B cell (primary cell): ENCODE measurements around the gene RBM33. TPM values are rescaled to one million over a fixed set of nuclear protein-coding genes. Genes with fewer than 3 reads are reported as not detected.

Experiments used
- ATAC-seq: fragments of 200-7000 bp; cut with Tn5 transposase; one replicate; pipeline ENCODE4 v1.10.0; 2021; ENCODE audit warnings: low read depth, mild to moderate bottlenecking, moderate number of reproducible peaks, moderate library complexity
- CTCF ChIA-PET: fragments of 350-600 bp; sonication (Branson Sonifier 250); formaldehyde crosslinking; loops from one replicate; lab custom pipeline; 2021; ENCODE audit warnings: antibody characterized with exemption, inconsistent platforms; lab: Charles Lee
- POLR2A ChIA-PET: fragments of 350-600 bp; sonication (Branson Sonifier 250); formaldehyde crosslinking; loops from one replicate; lab custom pipeline; 2021; ENCODE audit warnings: antibody characterized with exemption; lab: Charles Lee
- DNase-seq: peaks from one replicate; pipeline ENCODE4 v3.0.0; 2013
- H2AFZ ChIP-seq: 2 replicates; pipeline ENCODE4 v1.6.1; 2012; ENCODE audit warnings: mild to moderate bottlenecking, low read depth, low read length; ENCODE audit not compliant: insufficient read depth, poor library complexity, severe bottlenecking
- H3K27ac ChIP-seq, 2 donors: 1 replicate in 1 of 2; 2 replicates in 1 of 2; pipeline ENCODE4 v1.5.1; 2012 to 2013; ENCODE audit warnings: low read length in 2 of 2, mild to moderate bottlenecking in 2 of 2, moderate library complexity in 1 of 2
- H3K27me3 ChIP-seq, 4 experiments: fragments of 200-600 bp in 1 of 4; sonication (generic) in 1 of 4; replicated peaks in 1 of 4; 1 replicate in 2 of 4; 2 replicates in 2 of 4; pipeline versions ENCODE4 v1.6.1 to v1.7.0; 2013 to 2016; ENCODE audit warnings: low read length in 3 of 4, mild to moderate bottlenecking in 2 of 4, mixed read lengths in 1 of 4, moderate library complexity in 1 of 4; ENCODE audit not compliant: insufficient read depth in 4 of 4, control insufficient read depth in 3 of 4; ENCODE audit errors: control extremely low read depth in 1 of 4
- H3K36me3 ChIP-seq, 2 experiments: replicated peaks in 1 of 2; 1 replicate in 1 of 2; 2 replicates in 1 of 2; pipeline versions ENCODE4 v1.6.1 to v1.7.1; 2013; ENCODE audit warnings: low read length in 1 of 2; ENCODE audit not compliant: insufficient read depth in 2 of 2, control insufficient read depth in 1 of 2; ENCODE audit errors: control extremely low read depth in 1 of 2, extremely low read depth in 1 of 2
- H3K4me1 ChIP-seq, 2 donors: fragments of 200-600 bp in 1 of 2; sonication (generic) in 1 of 2; 1 replicate in 1 of 2; 2 replicates in 1 of 2; pipeline versions ENCODE4 v1.5.1 to v1.6.1; 2013 to 2017; ENCODE audit warnings: low read length in 2 of 2; ENCODE audit not compliant: control insufficient read depth in 2 of 2, insufficient read depth in 2 of 2
- H3K4me2 ChIP-seq: replicated peaks from 2 replicates; pipeline ENCODE3; 2012; ENCODE audit warnings: mild to moderate bottlenecking, low read depth, low read length; ENCODE audit not compliant: poor library complexity, severe bottlenecking
- H3K4me3 ChIP-seq, 5 experiments: fragments of 200-600 bp in 1 of 5; sonication (generic) in 1 of 5; 1 replicate in 3 of 5; 2 replicates in 2 of 5; pipeline versions ENCODE4 v1.5.1 to v1.7.0; 2011 to 2016; ENCODE audit warnings: low read length in 4 of 5, mild to moderate bottlenecking in 4 of 5, low read depth in 2 of 5, control low read depth in 1 of 5, moderate library complexity in 1 of 5; ENCODE audit not compliant: insufficient read depth in 1 of 5; ENCODE audit errors: control extremely low read depth in 1 of 5, extremely low read depth in 1 of 5
- H3K79me2 ChIP-seq: fragments of 200-600 bp; sonication (generic); one replicate; pipeline ENCODE4 v1.6.0; 2016; ENCODE audit warnings: low read length; ENCODE audit not compliant: control insufficient read depth, insufficient read depth
- H3K9ac ChIP-seq: fragments of 200-600 bp; sonication (generic); 2 replicates; pipeline ENCODE4 v1.6.1; 2017; ENCODE audit warnings: mild to moderate bottlenecking, low read length, moderate library complexity
- H3K9me3 ChIP-seq, 3 donors: one replicate each; pipeline versions ENCODE4 v1.6.1 to v1.7.1; 2013; ENCODE audit warnings: low read length in 2 of 3; ENCODE audit not compliant: control insufficient read depth in 2 of 3, insufficient read depth in 1 of 3; ENCODE audit errors: control extremely low read depth in 1 of 3
- H4K20me1 ChIP-seq: 2 replicates; pipeline ENCODE4 v1.6.0; 2012; ENCODE audit warnings: mild to moderate bottlenecking, low read length; ENCODE audit not compliant: insufficient read depth, control insufficient read depth, poor library complexity, severe bottlenecking
- H3K27ac Mint-ChIP-seq: one replicate; pipeline ENCODE4 v1.8.0; 2021; ENCODE audit warnings: mixed read lengths
- H3K27me3 Mint-ChIP-seq: one replicate; pipeline ENCODE4 v1.8.0; 2021; ENCODE audit warnings: mixed read lengths
- H3K4me1 Mint-ChIP-seq: one replicate; pipeline ENCODE4 v1.8.0; 2021; ENCODE audit warnings: mixed read lengths
- H3K4me3 Mint-ChIP-seq: one replicate; pipeline ENCODE4 v1.8.0; 2021; ENCODE audit warnings: mixed read lengths
- H3K9me3 Mint-ChIP-seq: one replicate; pipeline ENCODE4 v1.8.0; 2022; ENCODE audit warnings: mixed read lengths; ENCODE audit not compliant: insufficient read depth
- EZH2 ChIP-seq: IDR thresholded peaks from 2 replicates; pipeline ENCODE4 v1.6.1; 2012; ENCODE audit warnings: borderline replicate concordance, low read depth, mild to moderate bottlenecking, moderate library complexity, low read length; ENCODE audit not compliant: insufficient read depth, poor library complexity, severe bottlenecking
- WGBS: methylation state at CpG from one replicate; pipeline ENCODE4 v1.1.5; 2013; ENCODE audit warnings: missing lambda C conversion rate; ENCODE audit not compliant: insufficient coverage; 5-methylcytosine and 5-hydroxymethylcytosine counted together
- intact Hi-C: fragments of 100-400 bp; cut with micrococcal nuclease; formaldehyde crosslinking; loops from one replicate; pipeline ENCODE4 v1.10.0; 2022
- polyA plus RNA-seq: library from polyadenylated mRNA; depleted of rRNA; stranded (reverse); fragments of >200 nt; gene quantifications from 2 replicates; pipeline ENCODE4 v1.2.3, GENCODE V29; 2012
- total RNA-seq, 2 donors: library from RNA; stranded (reverse); fragments of 120-200 nt in 1 of 2; gene quantifications; 1 replicate in 1 of 2; 2 replicates in 1 of 2; pipeline versions ENCODE4 v1.2.3 to v1.2.4, GENCODE V29; 2013 to 2022
- TF ChIP-seq, protein P1 (sequence below): fragments of 200-600 bp; IDR thresholded peaks from one replicate; pipeline ENCODE4 v1.8.0; 2022; ENCODE audit warnings: antibody characterized with exemption, mild to moderate bottlenecking

Gene RBM33
- total and polyA plus RNA-seq, 2 donors (not counting 1 experiment from before 2014, with no cell fraction given): 33.5 to 189 TPM

DNA sequence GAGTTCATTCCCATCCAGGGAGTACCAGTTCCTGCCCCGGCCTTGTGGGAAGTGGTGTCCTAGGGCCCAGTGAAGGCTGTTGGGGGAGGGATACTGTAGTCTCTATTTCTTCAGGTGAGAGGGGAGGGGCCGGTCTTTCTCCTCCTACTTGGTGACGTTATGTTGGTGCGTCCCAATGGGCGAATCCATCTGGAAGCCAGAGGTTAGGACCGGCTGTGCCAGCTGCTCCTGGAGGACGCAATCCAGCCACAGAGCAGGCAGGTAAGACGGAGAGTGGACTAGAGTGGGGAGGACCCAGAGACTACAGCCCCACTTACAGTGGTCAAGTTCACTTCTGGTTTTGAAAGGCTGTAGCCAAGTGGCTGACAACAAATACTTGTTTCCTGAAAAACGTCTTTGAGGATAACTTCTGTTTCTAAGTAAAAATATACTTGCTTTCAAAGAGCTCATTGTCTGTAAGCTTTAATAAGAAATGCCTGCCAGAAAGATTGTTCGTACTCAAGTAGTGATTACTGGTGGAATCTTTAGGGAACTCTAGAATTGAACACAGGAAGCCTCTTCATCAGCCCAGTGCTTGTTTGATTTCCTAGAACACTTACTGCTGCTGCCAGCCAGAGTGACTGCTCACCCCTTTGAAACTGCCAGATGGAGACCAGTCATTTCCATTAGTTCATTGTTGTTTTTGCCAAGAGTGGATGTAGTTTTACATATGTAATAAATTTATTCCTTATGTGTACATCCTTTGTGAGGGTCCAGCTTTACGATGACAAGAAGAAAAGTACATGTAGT is 25.4 kb downstream of the RBM33 start:
- H3K36me3 ChIP-seq: peaks cover 14 to 38% of the 10 kb centered on the region in 2 experiments
- peak overlapping the region in 1 of 2 donors; percentile 37 for H3K27ac ChIP-seq
- H3K27me3 ChIP-seq: no peaks in the 10 kb centered on the region
- peaks cover 40% of the 10 kb centered on the region for H3K4me1 Mint-ChIP-seq
- H3K9me3 Mint-ChIP-seq: no peaks in the 10 kb centered on the region
- no peak overlapping the region for H3K4me3 Mint-ChIP-seq
- H3K27ac Mint-ChIP-seq: no peak overlapping the region
- peaks cover 77% of the 10 kb centered on the region for H4K20me1 ChIP-seq
- TF ChIP-seq, protein P1, sequence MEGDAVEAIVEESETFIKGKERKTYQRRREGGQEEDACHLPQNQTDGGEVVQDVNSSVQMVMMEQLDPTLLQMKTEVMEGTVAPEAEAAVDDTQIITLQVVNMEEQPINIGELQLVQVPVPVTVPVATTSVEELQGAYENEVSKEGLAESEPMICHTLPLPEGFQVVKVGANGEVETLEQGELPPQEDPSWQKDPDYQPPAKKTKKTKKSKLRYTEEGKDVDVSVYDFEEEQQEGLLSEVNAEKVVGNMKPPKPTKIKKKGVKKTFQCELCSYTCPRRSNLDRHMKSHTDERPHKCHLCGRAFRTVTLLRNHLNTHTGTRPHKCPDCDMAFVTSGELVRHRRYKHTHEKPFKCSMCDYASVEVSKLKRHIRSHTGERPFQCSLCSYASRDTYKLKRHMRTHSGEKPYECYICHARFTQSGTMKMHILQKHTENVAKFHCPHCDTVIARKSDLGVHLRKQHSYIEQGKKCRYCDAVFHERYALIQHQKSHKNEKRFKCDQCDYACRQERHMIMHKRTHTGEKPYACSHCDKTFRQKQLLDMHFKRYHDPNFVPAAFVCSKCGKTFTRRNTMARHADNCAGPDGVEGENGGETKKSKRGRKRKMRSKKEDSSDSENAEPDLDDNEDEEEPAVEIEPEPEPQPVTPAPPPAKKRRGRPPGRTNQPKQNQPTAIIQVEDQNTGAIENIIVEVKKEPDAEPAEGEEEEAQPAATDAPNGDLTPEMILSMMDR: no peak
- TF ChIP-seq EZH2: no peak
- no peak for DNase-seq
- H3K79me2 ChIP-seq: peaks cover 93% of the 10 kb centered on the region
- H3K4me2 ChIP-seq: no peak overlapping the region
- ChIA-PET POLR2A (no interaction called here), CTCF (interaction anchor here (1.0 kb wide), 1 partner anchor 71 kb away, joined by 3 read pairs; no protein-coding TSS in a partner anchor)
- no peak overlapping the region for H3K4me3 ChIP-seq
- no peaks in the 10 kb centered on the region for H3K9me3 ChIP-seq
- H3K9ac ChIP-seq: no peak overlapping the region
- peaks cover 0 to 2% of the 10 kb centered on the region in 2 donors for H3K4me1 ChIP-seq
- no peaks in the 10 kb centered on the region for H3K27me3 Mint-ChIP-seq
- no peak for ATAC-seq
- 94% methylated on average over 4 of the region's 11 CpGs for WGBS
- intact Hi-C loops: no loop called here
- H2AFZ ChIP-seq: no peak overlapping the region

DNA sequence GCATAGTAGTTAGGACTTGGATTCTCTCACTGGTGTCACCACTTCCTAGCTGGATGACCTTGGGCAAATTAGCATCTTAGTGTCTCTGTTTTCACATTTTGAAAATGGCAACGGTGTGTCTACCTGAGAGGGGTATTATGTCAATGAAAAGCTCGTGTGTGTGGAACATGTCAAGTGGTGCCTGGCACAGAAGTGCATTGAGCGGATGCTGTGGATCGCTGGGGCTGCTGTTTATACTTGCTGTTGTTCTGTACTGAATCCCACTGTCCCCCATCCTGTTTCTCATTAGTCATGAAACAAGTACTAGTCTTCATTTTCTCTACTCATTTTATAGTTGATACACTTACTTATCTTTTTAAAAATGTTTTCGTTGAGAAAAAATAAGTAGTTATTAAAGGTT is 26.1 kb downstream of the RBM33 start:
- peaks cover 36% of the 10 kb centered on the region for H3K4me1 Mint-ChIP-seq
- intact Hi-C loops: no loop called here
- TF ChIP-seq EZH2: no peak
- TF ChIP-seq, protein P1: no peak
- Histone ChIP-seq H3K4me1 (peaks cover 0 to 4% of the 10 kb centered on the region in 2 donors), H3K4me2 (no peak overlapping the region), H3K36me3 (peaks cover 12 to 34% of the 10 kb centered on the region in 2 experiments), H3K27ac (no peak overlapping the region), H4K20me1 (peaks cover 75% of the 10 kb centered on the region), H2AFZ (no peak overlapping the region), H3K9me3 (no peaks in the 10 kb centered on the region), H3K4me3 (no peak overlapping the region), H3K27me3 (no peaks in the 10 kb centered on the region), H3K9ac (no peak overlapping the region), H3K79me2 (peaks cover 89% of the 10 kb centered on the region)
- ChIA-PET CTCF (interaction anchor here (1.0 kb wide), 1 partner anchor 72 kb away, joined by 3 read pairs; no protein-coding TSS in a partner anchor), POLR2A (no interaction called here)
- no peak overlapping the region for H3K27ac Mint-ChIP-seq
- DNase-seq (no peak), ATAC-seq (no peak)
- H3K27me3 Mint-ChIP-seq: no peaks in the 10 kb centered on the region
- no peaks in the 10 kb centered on the region for H3K9me3 Mint-ChIP-seq
- WGBS: 50% methylated on average over 2 of the region's 5 CpGs
- H3K4me3 Mint-ChIP-seq: no peak overlapping the region
